ENCODE data around the gene FLVCR2. TPM values are rescaled to one million over a fixed set of nuclear protein-coding genes. Genes with fewer than 3 reads are reported as not detected.

The FLVCR2 gene
- polyA plus RNA-seq, 1 of the 3 experiments (the other 2 are of a cell fraction) = 0.05 TPM

DNA sequence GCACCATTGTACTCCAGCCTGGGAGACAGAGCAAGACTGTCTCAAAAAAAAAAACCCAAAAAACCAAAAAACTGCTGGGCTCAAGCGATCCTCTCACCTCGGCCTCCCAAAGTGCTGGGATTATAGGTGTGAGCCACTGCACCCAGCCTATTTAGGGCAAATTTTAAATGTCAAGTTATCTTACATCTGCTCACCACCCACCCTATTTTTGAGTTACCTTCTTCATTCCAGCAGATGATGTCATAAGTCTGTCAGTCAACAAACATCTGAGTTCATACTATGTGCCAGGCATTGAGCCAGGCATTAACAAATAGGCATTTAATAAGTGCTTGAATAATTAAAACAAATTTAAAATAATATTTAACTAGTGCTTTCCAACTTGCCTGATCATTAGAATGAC is 34.6 kb upstream of the FLVCR2 start (continued):
- TF ChIP-seq RAD21 (IDR thresholded peaks at IDR 0.05; ENCODE audit: low read length) (no peak), TEAD4 (IDR thresholded peaks at IDR 0.05; ENCODE audit: borderline replicate concordance, insufficient read depth) (no peak), TCF12 (IDR thresholded peaks at IDR 0.05) (no peak), FOSL2 (IDR thresholded peaks at IDR 0.05; ENCODE audit: borderline replicate concordance, low read depth) (no peak), POLR2AphosphoS5 (IDR thresholded peaks at IDR 0.05; ENCODE audit: low read depth, low read length) (no peak), RCOR1 (IDR thresholded peaks at IDR 0.05; ENCODE audit: low read length) (no peak), SIN3A (IDR thresholded peaks at IDR 0.05; ENCODE audit: borderline replicate concordance, low read depth, low read length) (no peak), NRF1 (IDR thresholded peaks at IDR 0.05; ENCODE audit: low read depth, low read length) (no peak)
- TF ChIP-seq, protein P1, sequence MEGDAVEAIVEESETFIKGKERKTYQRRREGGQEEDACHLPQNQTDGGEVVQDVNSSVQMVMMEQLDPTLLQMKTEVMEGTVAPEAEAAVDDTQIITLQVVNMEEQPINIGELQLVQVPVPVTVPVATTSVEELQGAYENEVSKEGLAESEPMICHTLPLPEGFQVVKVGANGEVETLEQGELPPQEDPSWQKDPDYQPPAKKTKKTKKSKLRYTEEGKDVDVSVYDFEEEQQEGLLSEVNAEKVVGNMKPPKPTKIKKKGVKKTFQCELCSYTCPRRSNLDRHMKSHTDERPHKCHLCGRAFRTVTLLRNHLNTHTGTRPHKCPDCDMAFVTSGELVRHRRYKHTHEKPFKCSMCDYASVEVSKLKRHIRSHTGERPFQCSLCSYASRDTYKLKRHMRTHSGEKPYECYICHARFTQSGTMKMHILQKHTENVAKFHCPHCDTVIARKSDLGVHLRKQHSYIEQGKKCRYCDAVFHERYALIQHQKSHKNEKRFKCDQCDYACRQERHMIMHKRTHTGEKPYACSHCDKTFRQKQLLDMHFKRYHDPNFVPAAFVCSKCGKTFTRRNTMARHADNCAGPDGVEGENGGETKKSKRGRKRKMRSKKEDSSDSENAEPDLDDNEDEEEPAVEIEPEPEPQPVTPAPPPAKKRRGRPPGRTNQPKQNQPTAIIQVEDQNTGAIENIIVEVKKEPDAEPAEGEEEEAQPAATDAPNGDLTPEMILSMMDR (IDR thresholded peaks at IDR 0.05) = no peak
- TF ChIP-seq, protein P2, sequence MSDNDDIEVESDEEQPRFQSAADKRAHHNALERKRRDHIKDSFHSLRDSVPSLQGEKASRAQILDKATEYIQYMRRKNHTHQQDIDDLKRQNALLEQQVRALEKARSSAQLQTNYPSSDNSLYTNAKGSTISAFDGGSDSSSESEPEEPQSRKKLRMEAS (IDR thresholded peaks at IDR 0.05; ENCODE audit: low read depth) = no peak
- TF ChIP-seq, protein P3, sequence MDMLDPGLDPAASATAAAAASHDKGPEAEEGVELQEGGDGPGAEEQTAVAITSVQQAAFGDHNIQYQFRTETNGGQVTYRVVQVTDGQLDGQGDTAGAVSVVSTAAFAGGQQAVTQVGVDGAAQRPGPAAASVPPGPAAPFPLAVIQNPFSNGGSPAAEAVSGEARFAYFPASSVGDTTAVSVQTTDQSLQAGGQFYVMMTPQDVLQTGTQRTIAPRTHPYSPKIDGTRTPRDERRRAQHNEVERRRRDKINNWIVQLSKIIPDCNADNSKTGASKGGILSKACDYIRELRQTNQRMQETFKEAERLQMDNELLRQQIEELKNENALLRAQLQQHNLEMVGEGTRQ (IDR thresholded peaks at IDR 0.05; ENCODE audit: borderline replicate concordance, low read depth, low read length) = no peak

DNA sequence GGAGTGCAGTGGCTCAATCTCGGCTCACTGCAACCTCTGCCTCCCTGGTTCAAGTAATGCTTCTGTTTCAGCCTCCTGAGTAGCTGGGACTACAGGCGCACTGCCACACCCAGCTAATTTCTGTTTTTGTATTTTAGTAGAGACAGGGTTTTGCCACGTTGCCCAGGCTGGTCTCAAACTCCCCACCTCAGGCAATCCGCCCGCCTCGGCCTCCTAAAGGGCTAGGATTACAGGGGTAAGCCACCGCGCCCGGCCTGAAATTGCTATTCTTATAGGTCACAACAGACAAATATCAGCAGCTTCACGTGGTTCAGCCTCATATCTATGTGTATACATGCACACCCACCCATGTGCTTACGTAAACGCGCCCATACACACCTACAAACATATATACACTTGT is 32.5 kb upstream of the FLVCR2 start:
- H4K20me1 ChIP-seq (ENCODE audit: insufficient read depth) = no peaks in the 10 kb centered on the region
- H3K36me3 ChIP-seq (replicated peaks in 1 of 2; ENCODE audit: control insufficient read depth in 1 of 2, insufficient read depth in 2 of 2, low read length in 1 of 2) = no peaks in the 10 kb centered on the region
- H3K4me3 ChIP-seq (ENCODE audit: low read depth in 2 of 2, low read length in 1 of 2) = no peak overlapping the region
- H3K9me3 ChIP-seq = no peaks in the 10 kb centered on the region
- ChIA-PET CTCF (interaction anchor here (1.3 to 2.8 kb wide), 3 partner anchors 8 to 31 kb away, joined by 3 to 15 read pairs (median 6); no protein-coding TSS in a partner anchor), POLR2A (no interaction called here)
- H2AFZ ChIP-seq (ENCODE audit: low read depth) = no peak overlapping the region
- H3K27ac ChIP-seq (ENCODE audit: low read depth in 2 of 2, low read length in 1 of 2) = no peak overlapping the region
- H3K79me2 ChIP-seq (ENCODE audit: insufficient read depth) = no peaks in the 10 kb centered on the region
- H3K9ac ChIP-seq = no peak overlapping the region
- H3K9me2 ChIP-seq = no peaks in the 10 kb centered on the region
- H3K4me1 ChIP-seq (ENCODE audit: control insufficient read depth in 1 of 2, insufficient read depth in 2 of 2, low read depth in 1 of 2, low read length in 1 of 2) = no peaks in the 10 kb centered on the region
- DNase-seq = no peak
- no peaks in the 10 kb centered on the region; the same call in 1 of the 2 replicates for H3K27me3 ChIP-seq (ENCODE audit: insufficient read depth)
- WGBS (ENCODE audit: low lambda C conversion rate) = 77% methylated on average over 13 of the region's 13 CpGs
- no peaks in the 10 kb centered on the region for H3F3A ChIP-seq (replicated peaks; ENCODE audit: insufficient read depth)
- TF ChIP-seq, protein P4, sequence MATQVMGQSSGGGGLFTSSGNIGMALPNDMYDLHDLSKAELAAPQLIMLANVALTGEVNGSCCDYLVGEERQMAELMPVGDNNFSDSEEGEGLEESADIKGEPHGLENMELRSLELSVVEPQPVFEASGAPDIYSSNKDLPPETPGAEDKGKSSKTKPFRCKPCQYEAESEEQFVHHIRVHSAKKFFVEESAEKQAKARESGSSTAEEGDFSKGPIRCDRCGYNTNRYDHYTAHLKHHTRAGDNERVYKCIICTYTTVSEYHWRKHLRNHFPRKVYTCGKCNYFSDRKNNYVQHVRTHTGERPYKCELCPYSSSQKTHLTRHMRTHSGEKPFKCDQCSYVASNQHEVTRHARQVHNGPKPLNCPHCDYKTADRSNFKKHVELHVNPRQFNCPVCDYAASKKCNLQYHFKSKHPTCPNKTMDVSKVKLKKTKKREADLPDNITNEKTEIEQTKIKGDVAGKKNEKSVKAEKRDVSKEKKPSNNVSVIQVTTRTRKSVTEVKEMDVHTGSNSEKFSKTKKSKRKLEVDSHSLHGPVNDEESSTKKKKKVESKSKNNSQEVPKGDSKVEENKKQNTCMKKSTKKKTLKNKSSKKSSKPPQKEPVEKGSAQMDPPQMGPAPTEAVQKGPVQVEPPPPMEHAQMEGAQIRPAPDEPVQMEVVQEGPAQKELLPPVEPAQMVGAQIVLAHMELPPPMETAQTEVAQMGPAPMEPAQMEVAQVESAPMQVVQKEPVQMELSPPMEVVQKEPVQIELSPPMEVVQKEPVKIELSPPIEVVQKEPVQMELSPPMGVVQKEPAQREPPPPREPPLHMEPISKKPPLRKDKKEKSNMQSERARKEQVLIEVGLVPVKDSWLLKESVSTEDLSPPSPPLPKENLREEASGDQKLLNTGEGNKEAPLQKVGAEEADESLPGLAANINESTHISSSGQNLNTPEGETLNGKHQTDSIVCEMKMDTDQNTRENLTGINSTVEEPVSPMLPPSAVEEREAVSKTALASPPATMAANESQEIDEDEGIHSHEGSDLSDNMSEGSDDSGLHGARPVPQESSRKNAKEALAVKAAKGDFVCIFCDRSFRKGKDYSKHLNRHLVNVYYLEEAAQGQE (IDR thresholded peaks at IDR 0.05; ENCODE audit: low read depth, low read length) = no peak
- TF ChIP-seq ELF1 (IDR thresholded peaks at IDR 0.05) = no peak
- TF ChIP-seq TCF12 (IDR thresholded peaks at IDR 0.05) = no peak
- no peak for TF ChIP-seq JUND (IDR thresholded peaks at IDR 0.05)
- TF ChIP-seq, protein P5, sequence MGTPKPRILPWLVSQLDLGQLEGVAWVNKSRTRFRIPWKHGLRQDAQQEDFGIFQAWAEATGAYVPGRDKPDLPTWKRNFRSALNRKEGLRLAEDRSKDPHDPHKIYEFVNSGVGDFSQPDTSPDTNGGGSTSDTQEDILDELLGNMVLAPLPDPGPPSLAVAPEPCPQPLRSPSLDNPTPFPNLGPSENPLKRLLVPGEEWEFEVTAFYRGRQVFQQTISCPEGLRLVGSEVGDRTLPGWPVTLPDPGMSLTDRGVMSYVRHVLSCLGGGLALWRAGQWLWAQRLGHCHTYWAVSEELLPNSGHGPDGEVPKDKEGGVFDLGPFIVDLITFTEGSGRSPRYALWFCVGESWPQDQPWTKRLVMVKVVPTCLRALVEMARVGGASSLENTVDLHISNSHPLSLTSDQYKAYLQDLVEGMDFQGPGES (IDR thresholded peaks at IDR 0.05; ENCODE audit: low read depth, low read length) = no peak
- no peak for TF ChIP-seq RFX5 (IDR thresholded peaks at IDR 0.05; ENCODE audit: low read length)
- H3K4me2 ChIP-seq = no peak overlapping the region

Measured in SK-N-SH (cell line).